SK-N-SH treated with all-trans-retinoic acid at 6 μM for 48 hours (cell line): ENCODE data around the gene C17orf75.

Source experiments
- ATAC-seq: fragments of 200-7000 bp; cut with Tn5 transposase; 3 replicates; pipeline ENCODE4 v1.9.1; 2020; ENCODE audit warnings: mild to moderate bottlenecking, moderate library complexity
- ARNTL ChIP-seq: fragments of 450-650 bp; formaldehyde crosslinking; IDR thresholded peaks from 2 replicates; pipeline ENCODE4 v1.5.0; 2020; ENCODE audit warnings: low read depth, mild to moderate bottlenecking, moderate library complexity, borderline replicate concordance
- BACH2 ChIP-seq: fragments of 250-450 bp; sonication (Bioruptor Pico); IDR thresholded peaks from 2 replicates; pipeline ENCODE4 v1.9.0; 2021; ENCODE audit warnings: mild to moderate bottlenecking, borderline replicate concordance
- CSDC2 ChIP-seq: fragments of 250-450 bp; sonication (Bioruptor Pico); IDR thresholded peaks from 2 replicates; pipeline ENCODE4 v1.5.0; 2020; ENCODE audit warnings: mild to moderate bottlenecking, moderate library complexity
- GLIS3 ChIP-seq: fragments of 250-450 bp; sonication (Bioruptor Pico); IDR thresholded peaks from 2 replicates; pipeline ENCODE4 v1.5.0; 2020; ENCODE audit warnings: mild to moderate bottlenecking, moderate library complexity
- ISL1 ChIP-seq: fragments of 250-450 bp; sonication (Bioruptor Pico); IDR thresholded peaks from 2 replicates; pipeline ENCODE4 v2.1.2; 2022; ENCODE audit warnings: mild to moderate bottlenecking, moderate library complexity
- PATZ1 ChIP-seq: fragments of 250-450 bp; sonication (Bioruptor Pico); IDR thresholded peaks from 2 replicates; pipeline ENCODE4 v1.8.0; 2020; ENCODE audit warnings: mild to moderate bottlenecking, moderate library complexity, borderline replicate concordance
- POU6F1 ChIP-seq: fragments of 250-450 bp; sonication (Bioruptor Pico); IDR thresholded peaks from 2 replicates; pipeline ENCODE4 v1.8.0; 2021; ENCODE audit warnings: low read depth, mild to moderate bottlenecking, moderate library complexity, borderline replicate concordance
- PPARA ChIP-seq: fragments of 250-450 bp; sonication (Bioruptor Pico); IDR thresholded peaks from 2 replicates; pipeline ENCODE4 v1.5.0; 2020; ENCODE audit warnings: mild to moderate bottlenecking, borderline replicate concordance
- SNAI2 ChIP-seq: fragments of 250-450 bp; sonication (Bioruptor Pico); IDR thresholded peaks from 2 replicates; pipeline ENCODE4 v1.5.0; 2020; ENCODE audit warnings: mild to moderate bottlenecking, moderate library complexity
- TCF4 ChIP-seq: fragments of 250-450 bp; sonication (Bioruptor Pico); IDR thresholded peaks from 2 replicates; pipeline ENCODE4 v1.8.0; 2021; ENCODE audit warnings: mild to moderate bottlenecking, moderate library complexity, borderline replicate concordance
- TSHZ2 ChIP-seq: fragments of 250-450 bp; sonication (Bioruptor Pico); IDR thresholded peaks from 2 replicates; pipeline ENCODE4 v1.5.0; 2020; ENCODE audit warnings: mild to moderate bottlenecking, moderate library complexity
- ZC3H10 ChIP-seq: fragments of 250-450 bp; sonication (Bioruptor Pico); IDR thresholded peaks from 2 replicates; pipeline ENCODE4 v1.5.1; 2021; ENCODE audit warnings: mild to moderate bottlenecking, moderate library complexity
- ZFP3 ChIP-seq: fragments of 250-450 bp; sonication (Bioruptor Pico); IDR thresholded peaks from 2 replicates; pipeline ENCODE4 v1.5.0; 2020; ENCODE audit warnings: mild to moderate bottlenecking, moderate library complexity
- ZFP30 ChIP-seq: fragments of 450-650 bp; formaldehyde crosslinking; IDR thresholded peaks from 2 replicates; pipeline ENCODE4 v1.5.0; 2022; ENCODE audit warnings: mild to moderate bottlenecking, moderate library complexity
- ZNF8 ChIP-seq: fragments of 450-650 bp; formaldehyde crosslinking; IDR thresholded peaks from 2 replicates; pipeline ENCODE4 v1.5.0; 2020; ENCODE audit warnings: mild to moderate bottlenecking, moderate library complexity

Gene C17orf75

GRCh38 chr17:32331243-32332040 lies 10.5 kb downstream of the C17orf75 start (continued):
- TF ChIP-seq TSHZ2 (CRISPR knock-in tag) (no peak), BACH2 (CRISPR knock-in tag) (no peak)

- no peak for ATAC-seq
- TF ChIP-seq TSHZ2 (CRISPR knock-in tag) (no peak), TCF4 (CRISPR knock-in tag) (no peak), CSDC2 (CRISPR knock-in tag) (no peak), ZNF8 (CRISPR knock-in tag) (no peak), ZC3H10 (CRISPR knock-in tag) (no peak), GLIS3 (no peak), POU6F1 (CRISPR knock-in tag) (no peak), ARNTL (CRISPR knock-in tag) (no peak), ISL1 (CRISPR knock-in tag) (no peak), SNAI2 (CRISPR knock-in tag) (no peak)
These were observed 11.8 kb downstream of the C17orf75 start for GRCh38 chr17:32330147-32330546.

GRCh38 chr17:32327911-32328310 lies 14.1 kb downstream of the C17orf75 start:
- no peak for ATAC-seq
- TF ChIP-seq POU6F1 (CRISPR knock-in tag) (no peak), GLIS3 (no peak), ZFP30 (CRISPR knock-in tag) (no peak), PPARA (CRISPR knock-in tag) (no peak), PATZ1 (CRISPR knock-in tag) (no peak), ZFP3 (CRISPR knock-in tag) (no peak)
